ENCODE results near the gene NAGLU. TPM values are rescaled to one million over a fixed set of nuclear protein-coding genes. Genes with fewer than 3 reads are reported as not detected.

The NAGLU gene
- total and polyA plus RNA-seq, 2 experiments from 2014 or later, result 12.0 to 31.2 TPM

DNA sequence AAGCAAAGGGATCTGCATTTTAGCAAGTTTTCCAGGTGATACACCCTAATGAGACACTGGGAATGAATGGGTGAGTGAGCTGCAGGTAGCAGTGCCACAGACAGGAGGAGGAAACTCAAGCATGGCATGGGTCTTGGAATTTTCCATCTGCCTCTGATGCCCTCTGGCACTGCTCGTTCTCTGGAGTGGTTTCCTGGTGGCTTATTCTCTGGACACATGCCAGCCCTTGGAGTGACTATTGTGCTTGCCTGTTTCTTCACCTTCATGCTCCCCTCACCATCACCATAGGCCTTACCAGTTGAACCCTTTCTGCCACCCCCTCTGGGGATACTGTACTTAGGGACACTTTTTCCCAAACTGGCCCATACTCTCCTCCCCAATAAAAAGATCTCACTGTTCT, 27.5 kb downstream of the NAGLU start:
- Histone ChIP-seq H3K27ac (ENCODE audit: low read depth) (no peak overlapping the region), H4K20me1 (replicated peaks; ENCODE audit: insufficient read depth) (no peaks in the 10 kb centered on the region), H3K4me1 (ENCODE audit: insufficient read depth) (peaks cover 19% of the 10 kb centered on the region), H2AFZ (no peak overlapping the region), H3K79me2 (replicated peaks; ENCODE audit: insufficient read depth) (peaks cover 27% of the 10 kb centered on the region), H3F3A (replicated peaks; ENCODE audit: low read depth) (peaks cover 27% of the 10 kb centered on the region), H3K36me3 (ENCODE audit: insufficient read depth) (peaks cover 2% of the 10 kb centered on the region; the same call in 1 of the 2 replicates), H3K4me2 (peak overlapping the region; percentile 81), H3K27me3 (ENCODE audit: insufficient read depth) (no peaks in the 10 kb centered on the region), H3K4me3 (no peak overlapping the region; the same call in 1 of the 2 replicates), H3K9me2 (ENCODE audit: insufficient read depth) (no peaks in the 10 kb centered on the region)
- TF ChIP-seq NANOG (IDR thresholded peaks at IDR 0.05; ENCODE audit: borderline replicate concordance), result no peak
- TF ChIP-seq STAT1 (IDR thresholded peaks at IDR 0.05; ENCODE audit: unreplicated experiment), result no peak
- TF ChIP-seq, protein P1, sequence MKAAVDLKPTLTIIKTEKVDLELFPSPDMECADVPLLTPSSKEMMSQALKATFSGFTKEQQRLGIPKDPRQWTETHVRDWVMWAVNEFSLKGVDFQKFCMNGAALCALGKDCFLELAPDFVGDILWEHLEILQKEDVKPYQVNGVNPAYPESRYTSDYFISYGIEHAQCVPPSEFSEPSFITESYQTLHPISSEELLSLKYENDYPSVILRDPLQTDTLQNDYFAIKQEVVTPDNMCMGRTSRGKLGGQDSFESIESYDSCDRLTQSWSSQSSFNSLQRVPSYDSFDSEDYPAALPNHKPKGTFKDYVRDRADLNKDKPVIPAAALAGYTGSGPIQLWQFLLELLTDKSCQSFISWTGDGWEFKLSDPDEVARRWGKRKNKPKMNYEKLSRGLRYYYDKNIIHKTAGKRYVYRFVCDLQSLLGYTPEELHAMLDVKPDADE (IDR thresholded peaks at IDR 0.05), result no peak
- TF ChIP-seq JUNB (IDR thresholded peaks at IDR 0.05; ENCODE audit: unreplicated experiment), result no peak
- TF ChIP-seq ZNF331 (CRISPR knock-in tag; IDR thresholded peaks at IDR 0.05; ENCODE audit: low read depth), result no peak
- no peak for TF ChIP-seq EZH2phosphoT487 (IDR thresholded peaks at IDR 0.05; ENCODE audit: unreplicated experiment)
- H3K4me1 Mint-ChIP-seq, result peaks cover 24% of the 10 kb centered on the region
- ATAC-seq, result no peak
- no peak for DNase-seq (ENCODE audit: low spot score)
- peaks cover 34% of the 10 kb centered on the region for H3K36me3 Mint-ChIP-seq (ENCODE audit: low read depth)
- no peaks in the 10 kb centered on the region for H3K9me3 Mint-ChIP-seq
- H3K27ac Mint-ChIP-seq, result no peak overlapping the region
- H3K4me3 Mint-ChIP-seq, result peak overlapping the region; percentile 96
- peaks cover 15% of the 10 kb centered on the region for H3K27me3 Mint-ChIP-seq (ENCODE audit: insufficient read depth, low read depth, poor library complexity)

DNA sequence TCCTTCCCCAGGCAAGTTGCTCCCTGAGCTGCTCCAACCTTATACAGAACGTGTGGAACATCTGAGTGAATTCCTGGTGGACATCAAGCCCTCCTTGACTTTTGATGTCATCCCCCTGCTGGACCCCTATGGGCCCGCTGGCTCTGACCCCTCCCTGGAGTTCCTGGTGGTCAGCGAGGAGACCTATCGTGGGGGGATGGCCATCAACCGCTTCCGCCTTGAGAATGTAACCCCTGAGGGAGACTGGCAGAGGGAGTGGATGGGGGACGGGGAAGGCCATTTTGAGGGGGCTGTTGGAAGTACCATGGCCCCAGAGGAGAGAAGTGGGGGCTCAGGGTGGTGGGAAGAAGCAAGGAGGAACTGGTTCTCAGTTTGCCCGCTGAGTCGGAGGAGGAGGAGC, 27.9 kb downstream of the NAGLU start:
- H3K9me3 Mint-ChIP-seq, result no peaks in the 10 kb centered on the region
- Histone ChIP-seq H3K4me1 (ENCODE audit: insufficient read depth) (peaks cover 19% of the 10 kb centered on the region), H3K27ac (ENCODE audit: low read depth) (no peak overlapping the region), H4K20me1 (replicated peaks; ENCODE audit: insufficient read depth) (no peaks in the 10 kb centered on the region), H3K79me2 (replicated peaks; ENCODE audit: insufficient read depth) (peaks cover 27% of the 10 kb centered on the region), H3K27me3 (ENCODE audit: insufficient read depth) (no peaks in the 10 kb centered on the region), H3K4me3 (no peak overlapping the region), H3K4me2 (no peak overlapping the region), H3F3A (replicated peaks; ENCODE audit: low read depth) (peaks cover 28% of the 10 kb centered on the region), H3K36me3 (ENCODE audit: insufficient read depth) (peaks cover 4% of the 10 kb centered on the region; the same call in 1 of the 2 replicates), H3K9me2 (ENCODE audit: insufficient read depth) (no peaks in the 10 kb centered on the region), H2AFZ (no peak overlapping the region)
- no peak overlapping the region for H3K27ac Mint-ChIP-seq
- peaks cover 38% of the 10 kb centered on the region for H3K36me3 Mint-ChIP-seq (ENCODE audit: low read depth)
- peaks cover 16% of the 10 kb centered on the region for H3K27me3 Mint-ChIP-seq (ENCODE audit: insufficient read depth, low read depth, poor library complexity)
- H3K4me3 Mint-ChIP-seq, result peak overlapping the region; percentile 96
- no peak for ATAC-seq
- no peak for DNase-seq (ENCODE audit: low spot score)
- peaks cover 24% of the 10 kb centered on the region for H3K4me1 Mint-ChIP-seq
- TF ChIP-seq, protein P2, sequence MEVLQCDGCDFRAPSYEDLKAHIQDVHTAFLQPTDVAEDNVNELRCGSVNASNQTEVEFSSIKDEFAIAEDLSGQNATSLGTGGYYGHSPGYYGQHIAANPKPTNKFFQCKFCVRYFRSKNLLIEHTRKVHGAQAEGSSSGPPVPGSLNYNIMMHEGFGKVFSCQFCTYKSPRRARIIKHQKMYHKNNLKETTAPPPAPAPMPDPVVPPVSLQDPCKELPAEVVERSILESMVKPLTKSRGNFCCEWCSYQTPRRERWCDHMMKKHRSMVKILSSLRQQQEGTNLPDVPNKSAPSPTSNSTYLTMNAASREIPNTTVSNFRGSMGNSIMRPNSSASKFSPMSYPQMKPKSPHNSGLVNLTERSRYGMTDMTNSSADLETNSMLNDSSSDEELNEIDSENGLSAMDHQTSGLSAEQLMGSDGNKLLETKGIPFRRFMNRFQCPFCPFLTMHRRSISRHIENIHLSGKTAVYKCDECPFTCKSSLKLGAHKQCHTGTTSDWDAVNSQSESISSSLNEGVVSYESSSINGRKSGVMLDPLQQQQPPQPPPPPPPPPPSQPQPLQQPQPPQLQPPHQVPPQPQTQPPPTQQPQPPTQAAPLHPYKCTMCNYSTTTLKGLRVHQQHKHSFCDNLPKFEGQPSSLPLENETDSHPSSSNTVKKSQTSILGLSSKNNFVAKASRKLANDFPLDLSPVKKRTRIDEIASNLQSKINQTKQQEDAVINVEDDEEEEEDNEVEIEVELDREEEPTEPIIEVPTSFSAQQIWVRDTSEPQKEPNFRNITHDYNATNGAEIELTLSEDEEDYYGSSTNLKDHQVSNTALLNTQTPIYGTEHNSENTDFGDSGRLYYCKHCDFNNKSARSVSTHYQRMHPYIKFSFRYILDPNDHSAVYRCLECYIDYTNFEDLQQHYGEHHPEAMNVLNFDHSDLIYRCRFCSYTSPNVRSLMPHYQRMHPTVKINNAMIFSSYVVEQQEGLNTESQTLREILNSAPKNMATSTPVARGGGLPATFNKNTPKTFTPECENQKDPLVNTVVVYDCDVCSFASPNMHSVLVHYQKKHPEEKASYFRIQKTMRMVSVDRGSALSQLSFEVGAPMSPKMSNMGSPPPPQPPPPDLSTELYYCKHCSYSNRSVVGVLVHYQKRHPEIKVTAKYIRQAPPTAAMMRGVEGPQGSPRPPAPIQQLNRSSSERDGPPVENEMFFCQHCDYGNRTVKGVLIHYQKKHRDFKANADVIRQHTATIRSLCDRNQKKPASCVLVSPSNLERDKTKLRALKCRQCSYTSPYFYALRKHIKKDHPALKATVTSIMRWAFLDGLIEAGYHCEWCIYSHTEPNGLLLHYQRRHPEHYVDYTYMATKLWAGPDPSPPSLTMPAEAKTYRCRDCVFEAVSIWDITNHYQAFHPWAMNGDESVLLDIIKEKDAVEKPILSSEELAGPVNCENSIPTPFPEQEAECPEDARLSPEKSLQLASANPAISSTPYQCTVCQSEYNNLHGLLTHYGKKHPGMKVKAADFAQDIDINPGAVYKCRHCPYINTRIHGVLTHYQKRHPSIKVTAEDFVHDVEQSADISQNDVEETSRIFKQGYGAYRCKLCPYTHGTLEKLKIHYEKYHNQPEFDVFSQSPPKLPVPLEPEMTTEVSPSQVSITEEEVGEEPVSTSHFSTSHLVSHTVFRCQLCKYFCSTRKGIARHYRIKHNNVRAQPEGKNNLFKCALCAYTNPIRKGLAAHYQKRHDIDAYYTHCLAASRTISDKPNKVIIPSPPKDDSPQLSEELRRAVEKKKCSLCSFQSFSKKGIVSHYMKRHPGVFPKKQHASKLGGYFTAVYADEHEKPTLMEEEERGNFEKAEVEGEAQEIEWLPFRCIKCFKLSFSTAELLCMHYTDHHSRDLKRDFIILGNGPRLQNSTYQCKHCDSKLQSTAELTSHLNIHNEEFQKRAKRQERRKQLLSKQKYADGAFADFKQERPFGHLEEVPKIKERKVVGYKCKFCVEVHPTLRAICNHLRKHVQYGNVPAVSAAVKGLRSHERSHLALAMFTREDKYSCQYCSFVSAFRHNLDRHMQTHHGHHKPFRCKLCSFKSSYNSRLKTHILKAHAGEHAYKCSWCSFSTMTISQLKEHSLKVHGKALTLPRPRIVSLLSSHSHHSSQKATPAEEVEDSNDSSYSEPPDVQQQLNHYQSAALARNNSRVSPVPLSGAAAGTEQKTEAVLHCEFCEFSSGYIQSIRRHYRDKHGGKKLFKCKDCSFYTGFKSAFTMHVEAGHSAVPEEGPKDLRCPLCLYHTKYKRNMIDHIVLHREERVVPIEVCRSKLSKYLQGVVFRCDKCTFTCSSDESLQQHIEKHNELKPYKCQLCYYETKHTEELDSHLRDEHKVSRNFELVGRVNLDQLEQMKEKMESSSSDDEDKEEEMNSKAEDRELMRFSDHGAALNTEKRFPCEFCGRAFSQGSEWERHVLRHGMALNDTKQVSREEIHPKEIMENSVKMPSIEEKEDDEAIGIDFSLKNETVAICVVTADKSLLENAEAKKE (CRISPR knock-in tag; IDR thresholded peaks at IDR 0.05), result no peak
- TF ChIP-seq, protein P3, sequence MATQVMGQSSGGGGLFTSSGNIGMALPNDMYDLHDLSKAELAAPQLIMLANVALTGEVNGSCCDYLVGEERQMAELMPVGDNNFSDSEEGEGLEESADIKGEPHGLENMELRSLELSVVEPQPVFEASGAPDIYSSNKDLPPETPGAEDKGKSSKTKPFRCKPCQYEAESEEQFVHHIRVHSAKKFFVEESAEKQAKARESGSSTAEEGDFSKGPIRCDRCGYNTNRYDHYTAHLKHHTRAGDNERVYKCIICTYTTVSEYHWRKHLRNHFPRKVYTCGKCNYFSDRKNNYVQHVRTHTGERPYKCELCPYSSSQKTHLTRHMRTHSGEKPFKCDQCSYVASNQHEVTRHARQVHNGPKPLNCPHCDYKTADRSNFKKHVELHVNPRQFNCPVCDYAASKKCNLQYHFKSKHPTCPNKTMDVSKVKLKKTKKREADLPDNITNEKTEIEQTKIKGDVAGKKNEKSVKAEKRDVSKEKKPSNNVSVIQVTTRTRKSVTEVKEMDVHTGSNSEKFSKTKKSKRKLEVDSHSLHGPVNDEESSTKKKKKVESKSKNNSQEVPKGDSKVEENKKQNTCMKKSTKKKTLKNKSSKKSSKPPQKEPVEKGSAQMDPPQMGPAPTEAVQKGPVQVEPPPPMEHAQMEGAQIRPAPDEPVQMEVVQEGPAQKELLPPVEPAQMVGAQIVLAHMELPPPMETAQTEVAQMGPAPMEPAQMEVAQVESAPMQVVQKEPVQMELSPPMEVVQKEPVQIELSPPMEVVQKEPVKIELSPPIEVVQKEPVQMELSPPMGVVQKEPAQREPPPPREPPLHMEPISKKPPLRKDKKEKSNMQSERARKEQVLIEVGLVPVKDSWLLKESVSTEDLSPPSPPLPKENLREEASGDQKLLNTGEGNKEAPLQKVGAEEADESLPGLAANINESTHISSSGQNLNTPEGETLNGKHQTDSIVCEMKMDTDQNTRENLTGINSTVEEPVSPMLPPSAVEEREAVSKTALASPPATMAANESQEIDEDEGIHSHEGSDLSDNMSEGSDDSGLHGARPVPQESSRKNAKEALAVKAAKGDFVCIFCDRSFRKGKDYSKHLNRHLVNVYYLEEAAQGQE (IDR thresholded peaks at IDR 0.05; ENCODE audit: unreplicated experiment), result no peak
- TF ChIP-seq, protein P4, sequence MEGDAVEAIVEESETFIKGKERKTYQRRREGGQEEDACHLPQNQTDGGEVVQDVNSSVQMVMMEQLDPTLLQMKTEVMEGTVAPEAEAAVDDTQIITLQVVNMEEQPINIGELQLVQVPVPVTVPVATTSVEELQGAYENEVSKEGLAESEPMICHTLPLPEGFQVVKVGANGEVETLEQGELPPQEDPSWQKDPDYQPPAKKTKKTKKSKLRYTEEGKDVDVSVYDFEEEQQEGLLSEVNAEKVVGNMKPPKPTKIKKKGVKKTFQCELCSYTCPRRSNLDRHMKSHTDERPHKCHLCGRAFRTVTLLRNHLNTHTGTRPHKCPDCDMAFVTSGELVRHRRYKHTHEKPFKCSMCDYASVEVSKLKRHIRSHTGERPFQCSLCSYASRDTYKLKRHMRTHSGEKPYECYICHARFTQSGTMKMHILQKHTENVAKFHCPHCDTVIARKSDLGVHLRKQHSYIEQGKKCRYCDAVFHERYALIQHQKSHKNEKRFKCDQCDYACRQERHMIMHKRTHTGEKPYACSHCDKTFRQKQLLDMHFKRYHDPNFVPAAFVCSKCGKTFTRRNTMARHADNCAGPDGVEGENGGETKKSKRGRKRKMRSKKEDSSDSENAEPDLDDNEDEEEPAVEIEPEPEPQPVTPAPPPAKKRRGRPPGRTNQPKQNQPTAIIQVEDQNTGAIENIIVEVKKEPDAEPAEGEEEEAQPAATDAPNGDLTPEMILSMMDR (conservative IDR thresholded peaks at IDR 0.05; ENCODE audit: low read depth in 2 of 2), result no peak
- TF ChIP-seq POLR2AphosphoS5 (IDR thresholded peaks at IDR 0.05; ENCODE audit: low read depth) (no peak), NANOG (IDR thresholded peaks at IDR 0.05; ENCODE audit: borderline replicate concordance) (no peak)
